ENCODE results near the gene KSR1.

Gene KSR1

GRCh38 chr17:27539794-27540317 lies 83.6 kb downstream of the KSR1 start:
- 87 to 88% methylated on average over 2 to 3 of the region's 3 CpGs for WGBS, 2 experiments (ENCODE audit: insufficient coverage in 2 of 2)
- Histone ChIP-seq H3K9me3 (ENCODE audit: control insufficient read depth, low read length) (no peaks in the 10 kb centered on the region), H3K4me1 (ENCODE audit: control insufficient read depth, insufficient read depth, low read length, poor library complexity, severe bottlenecking) (peaks cover 40% of the 10 kb centered on the region), H3K4me3 (ENCODE audit: extremely low read depth, insufficient read depth, low read length, poor library complexity, severe bottlenecking) (no peak overlapping the region), H3K27ac (ENCODE audit: low read depth, low read length, severe bottlenecking) (no peak overlapping the region), H3K36me3 (ENCODE audit: control insufficient read depth, insufficient read depth, low read length) (peaks cover 4% of the 10 kb centered on the region)

GRCh38 chr17:27540318-27541101 lies 84.3 kb downstream of the KSR1 start:
- Histone ChIP-seq H3K9me3 (ENCODE audit: control insufficient read depth, low read length) (no peaks in the 10 kb centered on the region), H3K4me1 (ENCODE audit: control insufficient read depth, insufficient read depth, low read length, poor library complexity, severe bottlenecking) (peaks cover 38% of the 10 kb centered on the region), H3K36me3 (ENCODE audit: control insufficient read depth, insufficient read depth, low read length) (peaks cover 4% of the 10 kb centered on the region), H3K27ac (ENCODE audit: low read depth, low read length, severe bottlenecking) (no peak overlapping the region), H3K4me3 (ENCODE audit: extremely low read depth, insufficient read depth, low read length, poor library complexity, severe bottlenecking) (no peak overlapping the region)
- 72 to 89% methylated on average over 10 to 11 of the region's 16 CpGs for WGBS, 2 experiments (ENCODE audit: insufficient coverage in 2 of 2)

GRCh38 chr17:27541301-27542023 lies 85.2 kb downstream of the KSR1 start:
- Histone ChIP-seq H3K9me3 (ENCODE audit: control insufficient read depth, low read length) (no peaks in the 10 kb centered on the region), H3K36me3 (ENCODE audit: control insufficient read depth, insufficient read depth, low read length) (peaks cover 4% of the 10 kb centered on the region), H3K4me1 (ENCODE audit: control insufficient read depth, insufficient read depth, low read length, poor library complexity, severe bottlenecking) (peaks cover 39% of the 10 kb centered on the region), H3K4me3 (ENCODE audit: extremely low read depth, insufficient read depth, low read length, poor library complexity, severe bottlenecking) (no peak overlapping the region), H3K27ac (ENCODE audit: low read depth, low read length, severe bottlenecking) (no peak overlapping the region)
- 89 to 98% methylated on average over 5 to 6 of the region's 6 CpGs for WGBS, 2 experiments (ENCODE audit: insufficient coverage in 2 of 2)

- H3K36me3 ChIP-seq (ENCODE audit: control insufficient read depth, insufficient read depth, low read length) = peaks cover 4% of the 10 kb centered on the region
- WGBS, 2 experiments (ENCODE audit: insufficient coverage in 2 of 2) = 93 to 97% methylated on average over 5 to 6 of the region's 6 CpGs
- H3K27ac ChIP-seq (ENCODE audit: low read depth, low read length, severe bottlenecking) = no peak overlapping the region
- H3K9me3 ChIP-seq (ENCODE audit: control insufficient read depth, low read length) = no peaks in the 10 kb centered on the region
- H3K4me1 ChIP-seq (ENCODE audit: control insufficient read depth, insufficient read depth, low read length, poor library complexity, severe bottlenecking) = peaks cover 34% of the 10 kb centered on the region
- no peak overlapping the region for H3K4me3 ChIP-seq (ENCODE audit: extremely low read depth, insufficient read depth, low read length, poor library complexity, severe bottlenecking)
Measured at GRCh38 chr17:27542841-27543463, 86.7 kb downstream of the KSR1 start.

- peaks cover 29% of the 10 kb centered on the region for H3K4me1 ChIP-seq (ENCODE audit: control insufficient read depth, insufficient read depth, low read length, poor library complexity, severe bottlenecking)
- peaks cover 4% of the 10 kb centered on the region for H3K36me3 ChIP-seq (ENCODE audit: control insufficient read depth, insufficient read depth, low read length)
- H3K27ac ChIP-seq (ENCODE audit: low read depth, low read length, severe bottlenecking) = no peak overlapping the region
- no peak overlapping the region for H3K4me3 ChIP-seq (ENCODE audit: extremely low read depth, insufficient read depth, low read length, poor library complexity, severe bottlenecking)
- H3K9me3 ChIP-seq (ENCODE audit: control insufficient read depth, low read length) = no peaks in the 10 kb centered on the region
- WGBS, 2 experiments (ENCODE audit: insufficient coverage in 2 of 2) = 88 to 92% methylated on average over 9 of the region's 9 CpGs
Measured at GRCh38 chr17:27543464-27543856, 87.2 kb downstream of the KSR1 start.

GRCh38 chr17:27543958-27544349 lies 87.7 kb downstream of the KSR1 start:
- no peak overlapping the region for H3K27ac ChIP-seq (ENCODE audit: low read depth, low read length, severe bottlenecking)
- H3K9me3 ChIP-seq (ENCODE audit: control insufficient read depth, low read length) = no peaks in the 10 kb centered on the region
- H3K4me3 ChIP-seq (ENCODE audit: extremely low read depth, insufficient read depth, low read length, poor library complexity, severe bottlenecking) = no peak overlapping the region
- H3K4me1 ChIP-seq (ENCODE audit: control insufficient read depth, insufficient read depth, low read length, poor library complexity, severe bottlenecking) = peaks cover 29% of the 10 kb centered on the region
- H3K36me3 ChIP-seq (ENCODE audit: control insufficient read depth, insufficient read depth, low read length) = peaks cover 4% of the 10 kb centered on the region
- 77 to 84% methylated on average over 7 of the region's 9 CpGs for WGBS, 2 experiments (ENCODE audit: insufficient coverage in 2 of 2)

- peak overlapping the region; percentile 6 for H3K27ac ChIP-seq (ENCODE audit: low read depth, low read length, severe bottlenecking)
- H3K4me1 ChIP-seq (ENCODE audit: control insufficient read depth, insufficient read depth, low read length, poor library complexity, severe bottlenecking) = peaks cover 28% of the 10 kb centered on the region
- WGBS, 2 experiments (ENCODE audit: insufficient coverage in 2 of 2) = 87 to 95% methylated on average over 5 to 8 of the region's 10 CpGs
- no peak overlapping the region for H3K4me3 ChIP-seq (ENCODE audit: extremely low read depth, insufficient read depth, low read length, poor library complexity, severe bottlenecking)
- no peaks in the 10 kb centered on the region for H3K9me3 ChIP-seq (ENCODE audit: control insufficient read depth, low read length)
- H3K36me3 ChIP-seq (ENCODE audit: control insufficient read depth, insufficient read depth, low read length) = peaks cover 4% of the 10 kb centered on the region
Measured at GRCh38 chr17:27544350-27545131, 88.3 kb downstream of the KSR1 start.

GRCh38 chr17:27545562-27546229 lies 89.4 kb downstream of the KSR1 start:
- Histone ChIP-seq H3K36me3 (ENCODE audit: control insufficient read depth, insufficient read depth, low read length) (peaks cover 9% of the 10 kb centered on the region), H3K9me3 (ENCODE audit: control insufficient read depth, low read length) (no peaks in the 10 kb centered on the region), H3K4me3 (ENCODE audit: extremely low read depth, insufficient read depth, low read length, poor library complexity, severe bottlenecking) (no peak overlapping the region), H3K27ac (ENCODE audit: low read depth, low read length, severe bottlenecking) (no peak overlapping the region), H3K4me1 (ENCODE audit: control insufficient read depth, insufficient read depth, low read length, poor library complexity, severe bottlenecking) (peaks cover 22% of the 10 kb centered on the region)
- WGBS, 2 experiments (ENCODE audit: insufficient coverage in 2 of 2) = 81 to 89% methylated on average over 8 of the region's 8 CpGs

GRCh38 chr17:27546624-27547300 lies 90.5 kb downstream of the KSR1 start:
- Histone ChIP-seq H3K4me1 (ENCODE audit: control insufficient read depth, insufficient read depth, low read length, poor library complexity, severe bottlenecking) (peaks cover 30% of the 10 kb centered on the region), H3K27ac (ENCODE audit: low read depth, low read length, severe bottlenecking) (no peak overlapping the region), H3K9me3 (ENCODE audit: control insufficient read depth, low read length) (no peaks in the 10 kb centered on the region), H3K36me3 (ENCODE audit: control insufficient read depth, insufficient read depth, low read length) (peaks cover 9% of the 10 kb centered on the region), H3K4me3 (ENCODE audit: extremely low read depth, insufficient read depth, low read length, poor library complexity, severe bottlenecking) (no peak overlapping the region)
- 89 to 92% methylated on average over 5 to 6 of the region's 7 CpGs for WGBS, 2 experiments (ENCODE audit: insufficient coverage in 2 of 2)
